ENCODE data around the gene C11orf16. TPM values are rescaled to one million over a fixed set of nuclear protein-coding genes. Genes with fewer than 3 reads are reported as not detected.

C11orf16 gene
- total RNA-seq, 1 donor, result not detected

Small RNA genes lying within 50 kb of the gene (small RNA-seq; reads per million reads assigned to genes)
- gene RF00019, result not detected

Other genes starting within 250 kb of the C11orf16 start
- gene AKIP1, start 21.8 kb downstream of the C11orf16 start, total RNA-seq (ENCODE audit: low replicate concordance), result 22.1 and 32.7 TPM in 2 replicates
- not detected in 2 replicates for gene ASCL3, start 10.1 kb upstream of the C11orf16 start, total RNA-seq (ENCODE audit: low replicate concordance)
- 28.5 and 57.8 TPM in 2 replicates for gene TMEM9B, start 31.5 kb upstream of the C11orf16 start, total RNA-seq (ENCODE audit: low replicate concordance)
- 4.3 and 21.3 TPM in 2 replicates for gene NRIP3, start 71.1 kb upstream of the C11orf16 start, total RNA-seq (ENCODE audit: low replicate concordance)
- gene SCUBE2, start 158.7 kb upstream of the C11orf16 start, total RNA-seq (ENCODE audit: low replicate concordance), result 0.54 and 1.1 TPM in 2 replicates